HCT116 (cell line): ENCODE measurements around the gene FSD1L. TPM values are rescaled to one million over a fixed set of nuclear protein-coding genes. Genes with fewer than 3 reads are reported as not detected.

Source experiments
- ATAC-seq: fragments of 200-7000 bp; cut with Tn5 transposase; 2 replicates; pipeline ENCODE4 v1.9.1; 2020; ENCODE audit warnings: mild to moderate bottlenecking, moderate library complexity
- BruUV-seq: library from RNA; stranded (reverse); fragments of 400-500 nt; replicated peaks from 2 replicates; lab custom pipeline; 2021; lab: Mats Ljungman, UMichigan
- CTCF ChIA-PET: fragments of 300-600 bp; sonication (Branson Sonifier 250); formaldehyde crosslinking; loops from one replicate; lab custom pipeline; 2021; ENCODE audit warnings: antibody characterized with exemption; lab: Charles Lee
- POLR2A ChIA-PET: fragments of 300-600, 350-600 bp; sonication (Branson Sonifier 250); formaldehyde crosslinking; loops from one replicate; lab custom pipeline; 2021; ENCODE audit warnings: antibody characterized with exemption; lab: Charles Lee
- RAD21 ChIA-PET, 2 experiments: fragments of 300-600 bp; sonication (Branson Sonifier 250); formaldehyde crosslinking; loops; one replicate each; lab custom pipeline; 2023; ENCODE audit warnings: low total read pairs in 2 of 2; ENCODE audit not compliant: uncharacterized antibody in 2 of 2, unreplicated experiment in 2 of 2, low non-redundant PET in 1 of 2; lab: Charles Lee
- DNase-seq: peaks from one replicate; pipeline ENCODE4 v3.0.0-alpha.2; 2010; ENCODE audit warnings: low read depth, low spot score
- H2AFZ ChIP-seq: fragments of 200-600 bp; shearing (Covaris generic), sonication (generic); 2 replicates; pipeline ENCODE4 v1.6.1; 2017; ENCODE audit warnings: low read depth, mixed run types, mixed read lengths, antibody characterized with exemption, low read length; ENCODE audit not compliant: poor library complexity, severe bottlenecking
- H3K27ac ChIP-seq: 2 replicates; pipeline ENCODE4 v1.5.1; 2012; ENCODE audit warnings: low read depth, low read length
- H3K27me3 ChIP-seq: fragments of 200-600 bp; sonication (generic); 2 replicates; pipeline ENCODE4 v1.6.1; 2016; ENCODE audit warnings: mixed run types, low read length, mixed read lengths; ENCODE audit not compliant: insufficient read depth
- H3K36me3 ChIP-seq, 2 experiments: fragments of 200-500 bp in 1 of 2; fragments of 200-600 bp in 1 of 2; sonication (Bioruptor generic) in 1 of 2; sonication (generic) in 1 of 2; 2 replicates each; pipeline versions ENCODE4 v1.5.1 to v1.6.1; 2014 to 2016; ENCODE audit warnings: low read length in 2 of 2, inconsistent platforms in 1 of 2, mixed read lengths in 1 of 2, mixed run types in 1 of 2; ENCODE audit not compliant: insufficient read depth in 2 of 2, control insufficient read depth in 1 of 2
- H3K4me1 ChIP-seq, 2 experiments: fragments of 200-600 bp in 1 of 2; sonication (generic) in 1 of 2; 2 replicates each; pipeline versions ENCODE4 v1.5.1 to v1.6.1; 2012 to 2017; ENCODE audit warnings: low read length in 2 of 2, inconsistent platforms in 1 of 2, mild to moderate bottlenecking in 1 of 2, mixed read lengths in 1 of 2, mixed run types in 1 of 2, moderate library complexity in 1 of 2; ENCODE audit not compliant: insufficient read depth in 2 of 2, control insufficient read depth in 1 of 2
- H3K4me2 ChIP-seq: fragments of 200-600 bp; sonication (generic); 2 replicates; pipeline ENCODE4 v1.6.1; 2017; ENCODE audit warnings: mixed run types, low read length, mixed read lengths
- H3K4me3 ChIP-seq, 2 experiments: fragments of 200-600 bp in 1 of 2; sonication (generic) in 1 of 2; replicated peaks in 1 of 2; 2 replicates each; pipeline ENCODE4 v1.5.1; 2011 to 2016; ENCODE audit warnings: low read length in 2 of 2, control low read depth in 1 of 2, low read depth in 1 of 2, mild to moderate bottlenecking in 1 of 2, mixed read lengths in 1 of 2, mixed run types in 1 of 2
- H3K79me2 ChIP-seq: fragments of 200-600 bp; sonication (generic); 2 replicates; pipeline ENCODE4 v1.6.1; 2017; ENCODE audit warnings: mild to moderate bottlenecking, mixed run types, low read length, moderate library complexity, mixed read lengths; ENCODE audit not compliant: insufficient read depth
- H3K9ac ChIP-seq: fragments of 200-600 bp; sonication (generic); 2 replicates; pipeline ENCODE4 v1.6.1; 2016; ENCODE audit warnings: low read length, mixed read lengths
- H3K9me2 ChIP-seq: fragments of 200-600 bp; sonication (generic), shearing (Covaris generic); 2 replicates; pipeline ENCODE4 v1.6.1; 2017; ENCODE audit warnings: mixed run types, mild to moderate bottlenecking, moderate library complexity; ENCODE audit not compliant: insufficient read depth
- H3K9me3 ChIP-seq, 2 experiments: fragments of 200-500 bp in 1 of 2; fragments of 200-600 bp in 1 of 2; sonication (Bioruptor generic) in 1 of 2; sonication (generic) in 1 of 2; 2 replicates each; pipeline ENCODE4 v1.6.1; 2014 to 2017; ENCODE audit warnings: low read length in 2 of 2, mixed read lengths in 2 of 2, inconsistent platforms in 1 of 2, low read depth in 1 of 2, mild to moderate bottlenecking in 1 of 2, mixed run types in 1 of 2, moderate library complexity in 1 of 2; ENCODE audit not compliant: control insufficient read depth in 1 of 2, insufficient read depth in 1 of 2
- H4K20me1 ChIP-seq: fragments of 200-600 bp; sonication (generic), shearing (Covaris generic); 2 replicates; pipeline ENCODE4 v1.6.1; 2017; ENCODE audit warnings: mixed run types, mild to moderate bottlenecking, moderate library complexity; ENCODE audit not compliant: insufficient read depth
- CTCF ChIP-seq, 3 experiments: fragments of 200-600 bp in 1 of 3; sonication (generic) in 1 of 3; IDR thresholded peaks in 2 of 3; conservative IDR thresholded peaks in 1 of 3; 2 replicates each; pipeline ENCODE4 v1.5.1; 2012 to 2017; ENCODE audit warnings: low read depth in 2 of 3, low read length in 2 of 3, antibody characterized with exemption in 1 of 3, borderline replicate concordance in 1 of 3, control low read depth in 1 of 3, mild to moderate bottlenecking in 1 of 3, mixed read lengths in 1 of 3, mixed run types in 1 of 3, moderate library complexity in 1 of 3; ENCODE audit not compliant: insufficient read depth in 1 of 3
- EZH2 ChIP-seq: fragments of 200-600 bp; sonication (generic); IDR thresholded peaks from 2 replicates; pipeline ENCODE4 v1.6.1; 2017; ENCODE audit warnings: antibody characterized with exemption, mixed run types
- EZH2phosphoT487 ChIP-seq: fragments of 200-600 bp; IDR thresholded peaks from 2 replicates; pipeline ENCODE4 v1.6.1; 2018; ENCODE audit warnings: antibody characterized with exemption, borderline replicate concordance
- FOSL1 ChIP-seq: IDR thresholded peaks from 2 replicates; pipeline ENCODE4 v1.6.1; 2012; ENCODE audit warnings: low read depth
- JUND ChIP-seq: IDR thresholded peaks from 2 replicates; pipeline ENCODE4 v1.6.1; 2012
- POLR2A ChIP-seq: IDR thresholded peaks from 2 replicates; pipeline ENCODE4 v1.7.0; 2011; ENCODE audit warnings: borderline replicate concordance; ENCODE audit not compliant: insufficient read depth, insufficient read length; ENCODE audit errors: extremely low read depth
- POLR2AphosphoS5 ChIP-seq: IDR thresholded peaks from 2 replicates; pipeline ENCODE4 v1.6.1; 2011; ENCODE audit warnings: mild to moderate bottlenecking, low read depth, low read length, moderate library complexity
- RAD21 ChIP-seq: IDR thresholded peaks from 2 replicates; pipeline ENCODE4 v1.6.1; 2012; ENCODE audit warnings: low read depth, mild to moderate bottlenecking
- REST ChIP-seq: IDR thresholded peaks from 2 replicates; pipeline ENCODE4 v1.6.1; 2012; ENCODE audit warnings: low read depth
- SIN3A ChIP-seq: IDR thresholded peaks from 2 replicates; pipeline ENCODE4 v1.6.1; 2012; ENCODE audit warnings: low read depth
- SP1 ChIP-seq: IDR thresholded peaks from 2 replicates; pipeline ENCODE4 v1.6.1; 2012; ENCODE audit warnings: low read depth
- SRF ChIP-seq: IDR thresholded peaks from 2 replicates; pipeline ENCODE4 v1.6.1; 2012; ENCODE audit warnings: low read depth
- TCF7L2 ChIP-seq: IDR thresholded peaks from 2 replicates; pipeline ENCODE4 v1.7.0; 2011; ENCODE audit warnings: borderline replicate concordance, inconsistent platforms; ENCODE audit not compliant: insufficient read depth, insufficient read length; ENCODE audit errors: extremely low read depth
- ZBTB33 ChIP-seq: IDR thresholded peaks from 2 replicates; pipeline ENCODE4 v1.6.1; 2011; ENCODE audit warnings: mild to moderate bottlenecking, low read length, moderate library complexity; ENCODE audit not compliant: insufficient replicate concordance; ENCODE audit errors: extremely low read depth
- ZFX ChIP-seq: fragments of 450-650 bp; IDR thresholded peaks from 2 replicates; pipeline ENCODE4 v1.6.1; 2017
- ZNF274 ChIP-seq: fragments of 200-500 bp; sonication (Bioruptor generic); IDR thresholded peaks from 2 replicates; pipeline ENCODE4 v1.6.1; 2014; ENCODE audit warnings: mild to moderate bottlenecking, low read depth, low read length, inconsistent platforms
- intact Hi-C: fragments of 100-400 bp; cut with micrococcal nuclease; formaldehyde crosslinking; loops from 2 replicates; pipeline ENCODE4 v1.10.0; 2022
- total RNA-seq: library from RNA; stranded (reverse); gene quantifications from one replicate; pipeline ENCODE4 v1.2.1, GENCODE V29; 2021; ENCODE audit not compliant: unreplicated experiment

The FSD1L gene
- total RNA-seq, 1 experiment from 2014 or later = 5.5 TPM

- TF ChIP-seq ZBTB33 = no peak
Observed at GRCh38 chr9:105436783-105437182, 11.1 kb upstream of the FSD1L start (continued).

- no peaks in the 10 kb centered on the region for H3K79me2 ChIP-seq
- no peaks in the 10 kb centered on the region for H3K9me3 ChIP-seq
- no peak overlapping the region for H3K27ac ChIP-seq
- ATAC-seq = no peak
- TF ChIP-seq TCF7L2 = no peak
- TF ChIP-seq FOSL1 = no peak
- no peak for TF ChIP-seq EZH2phosphoT487
- no peak for TF ChIP-seq SP1
- no peak for TF ChIP-seq EZH2
- TF ChIP-seq POLR2AphosphoS5 = no peak
- TF ChIP-seq ZFX = no peak
- TF ChIP-seq JUND = no peak
- no peak for TF ChIP-seq CTCF (IDR thresholded peaks at IDR 0.05 in 2 of 3, conservative IDR thresholded peaks at IDR 0.05 in 1 of 3; ENCODE audit: borderline replicate concordance in 1 of 3, insufficient read depth in 1 of 3, low read depth in 2 of 3, low read length in 2 of 3)
- TF ChIP-seq RAD21 = no peak
- TF ChIP-seq ZNF274 = no peak
- TF ChIP-seq SIN3A = no peak
- no peak for TF ChIP-seq POLR2A
- TF ChIP-seq REST = no peak
- TF ChIP-seq SRF = no peak
- no peak for TF ChIP-seq ZBTB33
- BruUV-seq = no TSS peak
- ChIA-PET CTCF (no interaction called here), RAD21 (no interaction called here), POLR2A (no interaction called here)
- H4K20me1 ChIP-seq = no peaks in the 10 kb centered on the region
- no peak overlapping the region for H2AFZ ChIP-seq
- H3K9ac ChIP-seq = no peak overlapping the region
- DNase-seq = no peak
- H3K4me2 ChIP-seq = no peak overlapping the region
- no peaks in the 10 kb centered on the region for H3K27me3 ChIP-seq
- no peaks in the 10 kb centered on the region for H3K36me3 ChIP-seq
- intact Hi-C loops = no loop called here
- H3K4me3 ChIP-seq = no peak overlapping the region
- no peaks in the 10 kb centered on the region for H3K4me1 ChIP-seq
- no peaks in the 10 kb centered on the region for H3K9me2 ChIP-seq
Observed at GRCh38 chr9:105437704-105438103, 10.1 kb upstream of the FSD1L start.
